ENCODE measurements around the gene NADSYN1. TPM values are rescaled to one million over a fixed set of nuclear protein-coding genes. Genes with fewer than 3 reads are reported as not detected.

NADSYN1 gene
- total RNA-seq, 4 donors from 2014 or later, result 41.2 to 67.2 (median 59.8) TPM

GRCh38 chr11:71453918-71454304 is 908 bp downstream of the NADSYN1 start:
- DNase-seq (ENCODE audit: low spot score in 2 of 2), result no peak
- peak overlapping the region; percentile 87 for H3K4me3 ChIP-seq (ENCODE audit: low read depth, poor library complexity, severe bottlenecking)
- TF ChIP-seq CTCF (IDR thresholded peaks at IDR 0.05) (no peak), POLR2A (IDR thresholded peaks at IDR 0.05) (no peak)
- WGBS, 2 donors, result 38 to 40% methylated on average over 7 of the region's 7 CpGs
- intact Hi-C loops (cut with DNase I; ENCODE audit: low total_unique reads), result loop anchor here (10.0 kb wide), 1 partner anchor 639 kb away; no protein-coding TSS in a partner anchor

- 63 to 67% methylated on average over 7 of the region's 7 CpGs for WGBS, 2 donors
- intact Hi-C loops (cut with DNase I; ENCODE audit: low total_unique reads), result loop anchor here (10.0 kb wide), 1 partner anchor 640 kb away; no protein-coding TSS in a partner anchor
- TF ChIP-seq CTCF (IDR thresholded peaks at IDR 0.05) (no peak), POLR2A (IDR thresholded peaks at IDR 0.05) (no peak)
- DNase-seq (ENCODE audit: low spot score in 2 of 2), result no peak
- no peak overlapping the region for H3K4me3 ChIP-seq (ENCODE audit: low read depth, poor library complexity, severe bottlenecking)
Observed at GRCh38 chr11:71454470-71455113, 1.6 kb downstream of the NADSYN1 start.

GRCh38 chr11:71456294-71456693 is 3.3 kb downstream of the NADSYN1 start:
- 95% methylated on average over 7 of the region's 8 CpGs for WGBS, 2 donors
- DNase-seq (ENCODE audit: low spot score in 2 of 2), result no peak
- no peak overlapping the region for H3K4me3 ChIP-seq (ENCODE audit: low read depth, poor library complexity, severe bottlenecking)
- TF ChIP-seq POLR2A (IDR thresholded peaks at IDR 0.05) (no peak), CTCF (IDR thresholded peaks at IDR 0.05) (no peak)
- intact Hi-C loops (cut with DNase I; ENCODE audit: low total_unique reads), result loop anchor here (10.0 kb wide), 1 partner anchor 641 kb away; no protein-coding TSS in a partner anchor

- no peak for TF ChIP-seq POLR2A (IDR thresholded peaks at IDR 0.05)
- no peak for TF ChIP-seq CTCF (IDR thresholded peaks at IDR 0.05)
- no peak for DNase-seq (ENCODE audit: low spot score in 2 of 2)
- intact Hi-C loops (cut with DNase I; ENCODE audit: low total_unique reads), result loop anchor here (10.0 kb wide), 1 partner anchor 642 kb away; no protein-coding TSS in a partner anchor
- H3K4me3 ChIP-seq (ENCODE audit: low read depth, poor library complexity, severe bottlenecking), result no peak overlapping the region
- 94 to 99% methylated on average over 10 of the region's 10 CpGs for WGBS, 2 donors
Observed at GRCh38 chr11:71456831-71457230, 3.8 kb downstream of the NADSYN1 start.

GRCh38 chr11:71458146-71459070 is 5.4 kb downstream of the NADSYN1 start:
- intact Hi-C loops (cut with DNase I; ENCODE audit: low total_unique reads), result loop anchor here (10.0 kb wide), 1 partner anchor 644 kb away; no protein-coding TSS in a partner anchor
- 84 to 86% methylated on average over 25 to 26 of the region's 26 CpGs for WGBS, 2 donors
- no peak for DNase-seq (ENCODE audit: low spot score in 2 of 2)
- no peak overlapping the region for H3K4me3 ChIP-seq (ENCODE audit: low read depth, poor library complexity, severe bottlenecking)
- TF ChIP-seq CTCF (IDR thresholded peaks at IDR 0.05) (no peak), POLR2A (IDR thresholded peaks at IDR 0.05) (no peak)
